ENCODE results near the gene CPT1C. TPM values are rescaled to one million over a fixed set of nuclear protein-coding genes. Genes with fewer than 3 reads are reported as not detected.
A peak's percentile ranks its signal among the peaks of the same experiment; 100 is the strongest.

CPT1C gene
- total and polyA plus RNA-seq, 5 experiments from 2014 or later = 0.19 to 2.7 (median 0.54) TPM

GRCh38 chr19:49664171-49665035 is 26.5 kb upstream of the CPT1C start:
- Mint-ChIP-seq H3K27me3 (no peaks in the 10 kb centered on the region), H3K4me1 (peaks cover 23 to 59% (median 44%) of the 10 kb centered on the region in 4 donors), H3K4me3 (peak overlapping the region; percentile 96 to 100 (median 99)), H3K27ac (peak overlapping the region; percentile 96 to 100 (median 98)), H3K9me3 (no peaks in the 10 kb centered on the region), H3K36me3 (peaks cover 0 to 25% (median 8%) of the 10 kb centered on the region in 3 donors)
- POLR2A ChIA-PET = interaction anchor here (0.5 to 5.6 kb wide), 21 partner anchors 9 to 720 kb away, joined by 3 to 98 read pairs (median 5); partner anchors contain the start of genes AKT1S1, AP2A1, CD37 and GYS1
- DNase-seq = peak; percentile 77 to 97 (median 88)
- peak; percentile 67 to 68 for ATAC-seq

GRCh38 chr19:49665036-49665350 is 25.9 kb upstream of the CPT1C start:
- Mint-ChIP-seq H3K36me3 (peaks cover 0 to 24% (median 8%) of the 10 kb centered on the region in 3 donors), H3K4me1 (peaks cover 23 to 57% (median 44%) of the 10 kb centered on the region in 4 donors), H3K27ac (peak overlapping the region; percentile 94 to 100 (median 98)), H3K27me3 (no peaks in the 10 kb centered on the region), H3K4me3 (peak overlapping the region; percentile 96 to 100 (median 99)), H3K9me3 (no peaks in the 10 kb centered on the region)
- DNase-seq (peak in 1 of 10 donors; percentile 33), ATAC-seq (peak in 1 of 2 donors; percentile 1)
- POLR2A ChIA-PET = interaction anchor here (0.6 to 5.6 kb wide), 15 partner anchors 10 to 681 kb away, joined by 3 to 98 read pairs (median 7); partner anchors contain the start of genes AKT1S1, CD37, GYS1 and NOSIP

- peak within 1 kb of the TSS; percentile 94 to 100 (median 98) for H3K27ac Mint-ChIP-seq
- peak within 1 kb of the TSS; percentile 96 to 100 (median 99) for H3K4me3 Mint-ChIP-seq
- H3K27me3 Mint-ChIP-seq = no peaks in the 10 kb centered on the region
- peaks cover 0 to 20% (median 8%) of the 10 kb centered on the region in 3 donors for H3K36me3 Mint-ChIP-seq
- no peaks in the 10 kb centered on the region for H3K9me3 Mint-ChIP-seq
- H3K4me1 Mint-ChIP-seq = peaks cover 23 to 53% (median 42%) of the 10 kb centered on the region in 4 donors
- ATAC-seq = peak; percentile 81 to 86
- POLR2A ChIA-PET = interaction anchor here (0.6 to 5.6 kb wide), 14 partner anchors 10 to 672 kb away, joined by 3 to 98 read pairs (median 8); partner anchors contain the start of genes AKT1S1, CD37, GYS1 and NOSIP
- DNase-seq = peak; percentile 99 to 100 (median 99)
These were observed 25.4 kb upstream of the CPT1C start, which contains the start of the genes BCL2L12 and IRF3 for GRCh38 chr19:49665351-49666119. Gene BCL2L12, plus strand, starts transcription at chr19:49665933. Its CDS starts 760 bp downstream, at chr19:49666693. Gene IRF3, minus strand, starts transcription at chr19:49665857. Its CDS starts 1,019 bp downstream, at chr19:49664838.

GRCh38 chr19:49666120-49666444 is 24.8 kb upstream of the CPT1C start:
- ATAC-seq (peak; percentile 7 to 11), DNase-seq (no peak)
- peaks cover 0 to 20% (median 8%) of the 10 kb centered on the region in 3 donors for H3K36me3 Mint-ChIP-seq
- H3K4me3 Mint-ChIP-seq = peak overlapping the region; percentile 96 to 100 (median 99)
- H3K27ac Mint-ChIP-seq = peak overlapping the region; percentile 94 to 100 (median 98)
- POLR2A ChIA-PET = interaction anchor here (1.1 to 5.6 kb wide), 7 partner anchors 10 to 170 kb away, joined by 6 to 98 read pairs (median 24); partner anchors contain the start of genes NOSIP, PRMT1, PRR12 and PRRG2
- H3K27me3 Mint-ChIP-seq = no peaks in the 10 kb centered on the region
- no peaks in the 10 kb centered on the region for H3K9me3 Mint-ChIP-seq
- H3K4me1 Mint-ChIP-seq = peaks cover 23 to 51% (median 42%) of the 10 kb centered on the region in 4 donors

- peaks cover 0 to 13% (median 0%) of the 10 kb centered on the region in 3 donors for H3K36me3 Mint-ChIP-seq
- no peaks in the 10 kb centered on the region for H3K9me3 Mint-ChIP-seq
- DNase-seq = no peak
- ATAC-seq = no peak
- POLR2A ChIA-PET = interaction anchor here (0.5 to 1.3 kb wide), 2 partner anchors 9 to 77 kb away, joined by 3 to 6 read pairs; partner anchors contain the start of gene PRMT1
- H3K27ac Mint-ChIP-seq = peak overlapping the region in 8 of 10 donors; percentile 29 to 97 (median 56)
- no peaks in the 10 kb centered on the region for H3K27me3 Mint-ChIP-seq
- H3K4me1 Mint-ChIP-seq = peaks cover 28 to 49% (median 46%) of the 10 kb centered on the region in 4 donors
- peak overlapping the region in 8 of 10 donors; percentile 34 to 100 (median 96) for H3K4me3 Mint-ChIP-seq
These were observed 23.4 kb upstream of the CPT1C start for GRCh38 chr19:49667473-49667872.

- POLR2A ChIA-PET = interaction anchor here (1.3 to 1.6 kb wide), 2 partner anchors 27 to 29 kb away, joined by 3 read pairs; partner anchors contain the start of genes RRAS and SCAF1
- peaks cover 0 to 13% (median 0%) of the 10 kb centered on the region in 3 donors for H3K36me3 Mint-ChIP-seq
- peaks cover 24 to 35% (median 31%) of the 10 kb centered on the region in 4 donors for H3K4me1 Mint-ChIP-seq
- no peaks in the 10 kb centered on the region for H3K27me3 Mint-ChIP-seq
- peak overlapping the region in 1 of 10 donors; percentile 10 for H3K4me3 Mint-ChIP-seq
- peak overlapping the region in 1 of 10 donors; percentile 15 for H3K27ac Mint-ChIP-seq
- DNase-seq (no peak), ATAC-seq (no peak)
- peaks cover 0 to 1% (median 0%) of the 10 kb centered on the region in 9 donors for H3K9me3 Mint-ChIP-seq
These were observed 21.4 kb upstream of the CPT1C start for GRCh38 chr19:49669516-49669915.

GRCh38 chr19:49672131-49672919 is 18.6 kb upstream of the CPT1C start:
- H3K4me1 Mint-ChIP-seq = peaks cover 17 to 28% (median 23%) of the 10 kb centered on the region in 4 donors
- peaks cover 0 to 11% (median 0%) of the 10 kb centered on the region in 3 donors for H3K36me3 Mint-ChIP-seq
- H3K27ac Mint-ChIP-seq = peak overlapping the region in 4 of 10 donors; percentile 35 to 80 (median 52)
- DNase-seq = peak; percentile 55 to 84 (median 72)
- peak overlapping the region in 3 of 10 donors; percentile 33 to 55 (median 38) for H3K4me3 Mint-ChIP-seq
- POLR2A ChIA-PET = interaction anchor here (0.6 to 7.5 kb wide), 6 partner anchors 31 to 350 kb away, joined by 3 to 63 read pairs (median 4); partner anchors contain the start of genes RRAS and SCAF1
- peaks cover 0 to 1% (median 0%) of the 10 kb centered on the region in 9 donors for H3K9me3 Mint-ChIP-seq
- no peak for ATAC-seq
- H3K27me3 Mint-ChIP-seq = no peaks in the 10 kb centered on the region

GRCh38 chr19:49676136-49676783 is 14.7 kb upstream of the CPT1C start:
- Mint-ChIP-seq H3K27me3 (no peaks in the 10 kb centered on the region), H3K36me3 (peaks cover 0 to 14% (median 1%) of the 10 kb centered on the region in 3 donors), H3K27ac (peak overlapping the region; percentile 84 to 100 (median 98)), H3K4me3 (peak overlapping the region; percentile 89 to 100 (median 98)), H3K9me3 (peaks cover 0 to 1% (median 0%) of the 10 kb centered on the region in 9 donors), H3K4me1 (peaks cover 32 to 55% (median 44%) of the 10 kb centered on the region in 4 donors)
- ATAC-seq = peak in 1 of 2 donors; percentile 0
- POLR2A ChIA-PET = interaction anchor here (0.5 to 7.5 kb wide), 33 partner anchors 8 to 718 kb away, joined by 3 to 63 read pairs (median 6); partner anchors contain the start of genes ALDH16A1, ATF5, BCL2L12 and IRF3
- peak in 2 of 10 donors; percentile 28 to 76 for DNase-seq

- H3K4me1 Mint-ChIP-seq = peaks cover 32 to 55% (median 44%) of the 10 kb centered on the region in 4 donors
- DNase-seq = peak; percentile 91 to 100 (median 98)
- no peaks in the 10 kb centered on the region for H3K27me3 Mint-ChIP-seq
- peak; percentile 74 to 76 for ATAC-seq
- peaks cover 0 to 16% (median 1%) of the 10 kb centered on the region in 3 donors for H3K36me3 Mint-ChIP-seq
- POLR2A ChIA-PET = interaction anchor here (0.5 to 7.5 kb wide), 35 partner anchors 9 to 719 kb away, joined by 3 to 63 read pairs (median 6); partner anchors contain the start of genes ALDH16A1, ATF5, BCL2L12 and IRF3
- peak overlapping the region; percentile 84 to 100 (median 98) for H3K27ac Mint-ChIP-seq
- peaks cover 0 to 1% (median 0%) of the 10 kb centered on the region in 9 donors for H3K9me3 Mint-ChIP-seq
- H3K4me3 Mint-ChIP-seq = peak overlapping the region; percentile 89 to 100 (median 98)
These were observed 14.1 kb upstream of the CPT1C start for GRCh38 chr19:49676784-49677230.

- H3K4me1 Mint-ChIP-seq = peaks cover 27 to 50% (median 41%) of the 10 kb centered on the region in 4 donors
- POLR2A ChIA-PET = interaction anchor here (0.5 to 7.5 kb wide), 31 partner anchors 9 to 619 kb away, joined by 3 to 63 read pairs (median 6); partner anchors contain the start of genes ADM5, ALDH16A1, ATF5 and BCL2L12
- H3K9me3 Mint-ChIP-seq = peaks cover 0 to 1% (median 0%) of the 10 kb centered on the region in 9 donors
- no peaks in the 10 kb centered on the region for H3K27me3 Mint-ChIP-seq
- H3K27ac Mint-ChIP-seq = peak within 1 kb of the TSS; percentile 84 to 100 (median 98)
- DNase-seq (peak in 9 of 10 donors; percentile 35 to 75 (median 60)), ATAC-seq (peak; percentile 11 to 43)
- H3K4me3 Mint-ChIP-seq = peak within 1 kb of the TSS; percentile 89 to 100 (median 98)
- H3K36me3 Mint-ChIP-seq = peaks cover 0 to 17% (median 2%) of the 10 kb centered on the region in 3 donors
These were observed 13.6 kb upstream of the CPT1C start, which contains the start of gene PRMT1 for GRCh38 chr19:49677231-49677900. Gene PRMT1, plus strand, starts transcription at chr19:49677271. Its CDS starts 10 bp downstream, at chr19:49677281.
